HL-60 (cell line): ENCODE results near the gene FMNL2.
"Not testable (repeated sequence)": the region's sequence is repeated elsewhere in the genome, so short reads cannot be mapped to it uniquely, and the experiment has no call there.

Source experiments
- DNase-seq, 2 experiments: peaks; one replicate each; pipeline ENCODE4 v3.0.0-alpha.2; 2010 to 2020; ENCODE audit warnings: low read depth in 1 of 2, low spot score in 1 of 2
- H3K27ac ChIP-seq: fragments of 250-450 bp; sonication (Bioruptor Pico); replicated peaks from 2 replicates; pipeline ENCODE4 v1.5.1; 2020; ENCODE audit warnings: mild to moderate bottlenecking, moderate library complexity
- H3K27me3 ChIP-seq: fragments of 250-450 bp; sonication (Bioruptor Pico); 2 replicates; pipeline ENCODE4 v1.5.1; 2021; ENCODE audit warnings: mild to moderate bottlenecking, moderate library complexity; ENCODE audit not compliant: insufficient read depth, poor library complexity, severe bottlenecking
- H3K4me3 ChIP-seq: replicated peaks from 2 replicates; pipeline ENCODE4 v1.5.1; 2011; ENCODE audit warnings: mild to moderate bottlenecking, control low read depth, low read length; ENCODE audit not compliant: insufficient read depth
- CTCF ChIP-seq: IDR thresholded peaks from one replicate; pipeline ENCODE4 v1.5.1; 2011; ENCODE audit warnings: low read length, control low read depth, inconsistent platforms; ENCODE audit not compliant: insufficient read depth
- GABPA ChIP-seq: IDR thresholded peaks from 2 replicates; pipeline ENCODE4 v1.6.1; 2012; ENCODE audit warnings: low read depth
- POLR2AphosphoS5 ChIP-seq: IDR thresholded peaks from 2 replicates; pipeline ENCODE4 v1.6.1; 2012; ENCODE audit warnings: low read depth
- SPI1 ChIP-seq: IDR thresholded peaks from 2 replicates; pipeline ENCODE4 v1.6.1; 2012; ENCODE audit warnings: low read depth, mild to moderate bottlenecking, borderline replicate concordance
- TF ChIP-seq, protein P1 (sequence below): IDR thresholded peaks from 2 replicates; pipeline ENCODE4 v1.6.1; 2012; ENCODE audit warnings: low read depth; ENCODE audit not compliant: insufficient replicate concordance

FMNL2 gene

DNA sequence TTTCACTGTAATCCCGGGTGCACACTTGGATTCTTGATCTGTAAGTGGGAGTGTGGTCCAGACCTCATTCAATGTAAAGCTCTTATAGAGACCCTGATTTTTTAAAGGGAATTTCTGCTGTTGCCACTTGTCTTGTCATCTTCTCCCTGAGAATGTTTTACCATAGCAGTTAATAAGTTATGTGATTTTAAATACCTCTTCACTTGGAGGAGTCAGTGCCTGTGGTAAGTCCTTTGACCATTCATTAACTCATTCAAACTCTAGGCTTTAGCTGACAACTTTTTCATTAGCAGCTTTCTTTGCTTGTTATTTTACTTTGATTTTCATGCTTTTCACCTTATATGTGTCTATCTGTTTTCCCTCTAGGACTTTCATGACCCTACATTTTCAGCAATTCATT, 51.3 kb downstream of the FMNL2 start:
- TF ChIP-seq SPI1 (no peak), POLR2AphosphoS5 (no peak), CTCF (no peak), GABPA (no peak)
- TF ChIP-seq, protein P1, sequence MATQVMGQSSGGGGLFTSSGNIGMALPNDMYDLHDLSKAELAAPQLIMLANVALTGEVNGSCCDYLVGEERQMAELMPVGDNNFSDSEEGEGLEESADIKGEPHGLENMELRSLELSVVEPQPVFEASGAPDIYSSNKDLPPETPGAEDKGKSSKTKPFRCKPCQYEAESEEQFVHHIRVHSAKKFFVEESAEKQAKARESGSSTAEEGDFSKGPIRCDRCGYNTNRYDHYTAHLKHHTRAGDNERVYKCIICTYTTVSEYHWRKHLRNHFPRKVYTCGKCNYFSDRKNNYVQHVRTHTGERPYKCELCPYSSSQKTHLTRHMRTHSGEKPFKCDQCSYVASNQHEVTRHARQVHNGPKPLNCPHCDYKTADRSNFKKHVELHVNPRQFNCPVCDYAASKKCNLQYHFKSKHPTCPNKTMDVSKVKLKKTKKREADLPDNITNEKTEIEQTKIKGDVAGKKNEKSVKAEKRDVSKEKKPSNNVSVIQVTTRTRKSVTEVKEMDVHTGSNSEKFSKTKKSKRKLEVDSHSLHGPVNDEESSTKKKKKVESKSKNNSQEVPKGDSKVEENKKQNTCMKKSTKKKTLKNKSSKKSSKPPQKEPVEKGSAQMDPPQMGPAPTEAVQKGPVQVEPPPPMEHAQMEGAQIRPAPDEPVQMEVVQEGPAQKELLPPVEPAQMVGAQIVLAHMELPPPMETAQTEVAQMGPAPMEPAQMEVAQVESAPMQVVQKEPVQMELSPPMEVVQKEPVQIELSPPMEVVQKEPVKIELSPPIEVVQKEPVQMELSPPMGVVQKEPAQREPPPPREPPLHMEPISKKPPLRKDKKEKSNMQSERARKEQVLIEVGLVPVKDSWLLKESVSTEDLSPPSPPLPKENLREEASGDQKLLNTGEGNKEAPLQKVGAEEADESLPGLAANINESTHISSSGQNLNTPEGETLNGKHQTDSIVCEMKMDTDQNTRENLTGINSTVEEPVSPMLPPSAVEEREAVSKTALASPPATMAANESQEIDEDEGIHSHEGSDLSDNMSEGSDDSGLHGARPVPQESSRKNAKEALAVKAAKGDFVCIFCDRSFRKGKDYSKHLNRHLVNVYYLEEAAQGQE = no peak
- Histone ChIP-seq H3K4me3 (no peak overlapping the region), H3K27me3 (no peaks in the 10 kb centered on the region), H3K27ac (no peak overlapping the region)
- DNase-seq = no peak

DNA sequence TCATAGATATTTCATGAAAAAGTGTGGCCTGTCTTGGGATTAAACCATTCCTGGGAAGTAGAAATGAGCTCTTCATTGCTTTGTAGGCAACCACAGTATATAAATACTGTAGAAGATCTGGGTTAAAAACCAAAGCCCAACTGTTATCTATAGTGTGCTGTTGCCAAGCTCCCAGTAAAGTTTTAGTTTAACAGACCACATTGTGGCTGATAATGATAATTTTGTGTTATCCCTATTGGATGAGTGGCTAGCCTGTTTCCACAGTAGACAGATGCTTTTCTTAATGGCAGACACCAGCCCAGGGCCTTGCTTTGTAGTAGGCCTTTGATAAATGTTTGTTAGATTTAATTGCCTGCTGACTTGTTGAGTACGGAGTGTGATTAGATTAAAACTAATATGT, 52.1 kb downstream of the FMNL2 start:
- DNase-seq = no peak
- Histone ChIP-seq H3K27ac (no peak overlapping the region), H3K4me3 (no peak overlapping the region), H3K27me3 (no peaks in the 10 kb centered on the region)
- TF ChIP-seq GABPA = no peak
- TF ChIP-seq POLR2AphosphoS5 = no peak
- no peak for TF ChIP-seq CTCF
- TF ChIP-seq, protein P1 = no peak
- TF ChIP-seq SPI1 = no peak

DNA sequence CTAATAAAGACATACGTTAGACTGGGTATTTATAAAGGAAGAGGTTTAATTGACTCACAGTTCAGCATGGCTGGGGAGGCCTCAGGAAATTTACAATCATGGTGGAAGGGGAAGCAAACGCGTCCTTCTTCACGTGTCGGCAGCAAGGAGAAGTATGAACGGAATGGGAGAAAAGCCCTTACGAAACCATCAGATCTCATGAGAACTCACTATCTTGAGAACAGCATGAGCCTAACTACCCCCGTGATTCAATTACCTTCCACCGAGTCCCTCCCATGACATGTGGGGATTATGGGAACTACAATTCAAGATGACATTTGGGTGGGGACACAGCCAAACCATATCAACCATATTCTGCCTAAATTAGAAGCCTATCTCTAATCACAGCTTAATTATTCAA, 53.3 kb downstream of the FMNL2 start:
- H3K27ac ChIP-seq, H3K4me3 ChIP-seq, H3K27me3 ChIP-seq: not testable (repeated sequence)
- peak; percentile 26 to 33 for DNase-seq

DNA sequence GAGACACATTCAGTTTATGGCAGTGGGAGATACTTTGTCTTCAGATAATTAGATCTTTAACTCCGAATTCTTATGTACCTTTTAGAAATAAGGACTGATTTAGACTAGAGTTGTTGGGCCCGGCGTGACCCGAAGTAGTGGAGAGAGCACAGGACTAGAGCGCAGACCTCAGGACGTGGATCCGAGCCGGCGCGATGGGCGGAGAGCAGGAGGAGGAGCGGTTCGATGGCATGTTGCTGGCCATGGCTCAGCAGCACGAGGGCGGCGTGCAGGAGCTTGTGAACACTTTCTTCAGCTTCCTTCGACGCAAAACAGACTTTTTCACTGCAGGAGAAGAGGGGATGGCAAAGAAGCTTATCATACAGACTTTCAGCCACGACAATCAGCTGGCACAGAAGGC, 54.5 kb downstream of the FMNL2 start:
- no peak for DNase-seq
- TF ChIP-seq CTCF (no peak), SPI1 (no peak), POLR2AphosphoS5 (no peak), GABPA (no peak)
- TF ChIP-seq, protein P1 = no peak
- Histone ChIP-seq H3K27me3 (no peaks in the 10 kb centered on the region), H3K27ac (no peak overlapping the region), H3K4me3 (no peak overlapping the region)
